D341Med (cell line): ENCODE measurements around the gene CCDC197.

Source experiments
- DNase-seq: peaks from one replicate; pipeline ENCODE4 v3.0.0; 2012; ENCODE audit warnings: low spot score

Gene CCDC197

DNA sequence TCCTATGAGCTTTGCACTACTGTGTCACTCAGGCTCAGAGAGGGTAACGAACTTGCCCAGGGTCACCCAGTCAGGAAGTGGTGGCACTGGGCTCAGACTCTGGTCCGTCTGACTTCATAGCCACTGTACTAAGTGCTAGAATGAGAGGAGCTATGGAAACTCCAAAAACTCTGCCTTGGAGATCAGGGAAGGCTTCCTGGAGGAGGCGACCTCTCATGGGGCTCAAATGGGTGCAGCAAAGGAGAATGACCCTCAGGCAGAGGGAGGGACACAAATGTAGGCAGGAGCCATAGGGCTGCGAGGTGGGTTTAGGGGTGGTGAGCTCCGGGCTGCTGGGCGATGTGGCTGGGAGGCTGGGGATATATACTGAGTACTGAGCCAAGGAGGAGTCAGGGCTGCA is 3.2 kb downstream of the CCDC197 start:
- DNase-seq: no peak

DNA sequence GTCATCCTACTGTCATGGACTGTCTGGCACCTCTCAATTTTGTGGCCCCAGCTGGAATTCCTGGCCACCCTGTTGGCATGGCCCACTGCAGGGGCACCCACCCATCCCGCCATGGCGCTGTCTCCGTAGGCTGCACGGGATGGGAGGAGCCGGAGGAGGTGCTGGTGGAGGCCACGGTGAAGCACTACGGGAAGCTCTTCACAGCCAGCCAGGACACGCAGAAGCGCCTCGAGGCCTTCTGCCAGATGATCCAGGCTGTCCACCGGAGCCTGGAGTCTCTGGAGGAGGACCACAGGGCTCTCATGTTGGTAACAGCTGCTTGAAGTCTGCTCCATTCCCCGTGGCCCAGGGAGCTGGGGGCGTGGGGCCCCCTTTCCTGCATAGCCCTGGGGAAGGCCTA is 3.9 kb downstream of the CCDC197 start:
- DNase-seq: no peak

DNA sequence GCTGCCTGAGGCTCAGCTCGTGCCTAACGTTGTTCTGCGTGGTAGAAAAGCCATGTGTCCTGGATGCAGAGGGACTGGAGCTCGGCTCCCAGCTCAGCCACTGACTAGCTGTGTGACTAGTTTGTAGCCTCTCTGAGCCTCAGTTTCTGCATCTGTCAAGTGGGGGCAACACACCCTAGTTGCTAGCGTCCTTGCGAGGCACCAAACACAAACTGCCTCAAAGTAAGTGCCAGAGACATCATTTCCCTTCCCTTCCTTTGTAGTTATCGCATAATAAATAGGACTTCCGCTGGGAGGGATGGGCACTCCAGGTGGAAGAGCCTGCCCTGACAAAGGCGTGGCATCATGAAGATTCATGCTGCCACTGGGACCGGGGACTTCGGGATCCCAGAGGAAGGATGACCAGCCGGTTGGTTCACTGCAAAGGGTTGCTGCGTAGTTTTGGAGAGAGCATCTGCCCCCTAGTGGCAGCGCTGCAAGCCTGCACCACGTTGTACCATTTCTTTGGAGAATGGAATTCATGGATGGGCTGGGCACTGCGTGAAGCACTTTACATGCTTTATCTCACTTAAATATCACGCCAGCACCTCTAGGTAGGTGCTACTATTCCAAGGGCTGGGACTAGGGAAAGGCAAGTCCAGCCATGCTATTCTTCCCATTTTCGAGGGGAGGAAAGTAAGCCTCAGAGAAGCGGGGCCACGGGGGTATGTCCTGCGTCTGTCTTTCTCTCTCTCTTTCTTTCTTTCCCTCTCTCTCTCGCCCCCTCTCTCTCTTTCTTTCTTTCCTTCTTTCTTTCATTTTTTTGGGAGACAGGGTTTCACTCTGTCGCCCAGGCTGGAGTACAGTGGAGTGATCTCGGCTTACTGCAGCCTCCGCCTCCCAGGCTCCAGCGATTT is 4.6 kb downstream of the CCDC197 start:
- peak; percentile 84 for DNase-seq

DNA sequence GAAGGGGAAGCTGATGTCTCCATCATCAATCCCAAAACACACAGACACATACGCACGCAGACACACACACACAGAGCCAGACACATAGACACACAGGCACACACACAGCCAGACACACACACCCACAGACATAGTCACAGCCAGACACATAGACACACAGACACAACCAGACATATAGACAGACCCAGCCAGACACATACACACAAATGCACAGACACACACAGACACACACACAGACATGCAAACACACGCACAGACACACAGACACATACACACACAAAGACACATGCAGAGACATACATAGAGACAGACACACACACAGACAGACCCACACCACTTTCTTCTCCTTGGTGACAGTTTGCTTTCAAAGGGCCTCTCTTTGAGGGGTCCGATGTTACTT is 6.3 kb downstream of the CCDC197 start:
- DNase-seq: no peak

DNA sequence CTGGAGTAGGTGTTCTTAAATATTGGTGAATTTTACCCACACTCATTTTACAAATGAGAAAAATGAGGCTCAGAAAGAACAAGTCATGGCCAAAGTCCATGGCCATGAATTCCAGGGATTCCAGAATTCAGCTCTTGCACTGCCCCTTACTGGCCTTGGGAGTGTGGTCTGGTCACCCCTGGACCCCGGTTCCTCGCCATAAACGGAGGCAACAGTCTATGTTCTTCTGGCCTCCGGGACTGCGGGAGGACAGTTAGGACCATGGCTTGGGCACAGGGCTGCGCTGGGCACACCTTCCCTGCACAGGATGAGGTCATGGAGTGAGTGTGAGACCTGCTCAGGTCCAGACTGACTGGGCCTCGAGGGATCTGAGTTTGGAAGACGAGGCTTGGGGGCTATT is 6.9 kb downstream of the CCDC197 start:
- no peak for DNase-seq

DNA sequence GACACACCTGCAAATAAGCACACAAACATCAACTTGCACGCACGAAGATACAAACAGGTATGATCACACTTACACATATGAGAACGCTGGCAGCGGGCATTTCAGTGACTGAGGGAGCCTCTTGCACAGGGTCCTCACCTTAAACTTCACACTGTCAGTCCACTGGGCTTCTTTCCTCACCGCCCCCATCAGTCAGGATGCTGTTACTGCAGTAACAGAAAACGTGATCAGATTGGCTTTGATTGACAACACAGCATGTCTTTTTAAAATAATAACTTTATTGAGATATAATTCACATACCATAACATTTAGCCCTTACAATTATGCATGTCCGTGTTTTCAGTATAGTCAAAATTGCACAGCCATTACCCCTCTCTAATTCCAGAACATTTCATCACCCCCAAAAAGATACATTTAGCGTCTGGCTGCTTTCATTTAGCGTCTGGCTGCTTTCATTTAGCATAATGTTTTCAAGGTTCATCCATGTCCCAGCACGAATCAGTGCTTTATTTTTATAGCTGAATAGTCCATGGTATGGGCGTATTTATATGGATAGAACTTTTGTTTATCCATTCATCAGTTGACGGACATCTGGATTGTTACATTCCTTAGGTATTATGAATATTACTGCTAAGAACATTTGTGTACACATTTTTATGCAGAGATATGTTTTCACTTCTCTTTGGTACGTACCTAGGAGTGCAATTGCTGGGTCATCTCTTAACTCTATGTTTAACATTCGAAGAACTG is 8.4 kb downstream of the CCDC197 start:
- no peak for DNase-seq

DNA sequence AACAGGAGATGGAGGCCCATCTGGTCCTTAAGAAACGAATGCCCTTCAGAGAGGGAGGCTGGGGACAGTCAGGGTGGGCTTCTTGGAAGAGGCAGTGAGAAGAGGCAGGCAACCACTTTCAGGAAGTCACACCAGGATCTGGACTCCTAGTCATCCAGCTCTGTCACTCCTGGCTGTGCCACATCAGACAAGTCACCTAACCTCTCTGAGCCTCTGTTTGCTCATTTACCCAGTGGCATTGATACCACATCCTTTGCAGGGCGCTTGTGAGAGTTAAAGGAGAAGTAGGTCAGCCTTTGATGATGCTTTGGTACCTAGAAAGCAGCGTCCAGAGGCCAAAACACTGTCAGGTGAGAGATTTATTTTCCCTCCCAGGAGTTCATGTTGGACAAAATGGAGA is 11.1 kb downstream of the CCDC197 start:
- DNase-seq: no peak

DNA sequence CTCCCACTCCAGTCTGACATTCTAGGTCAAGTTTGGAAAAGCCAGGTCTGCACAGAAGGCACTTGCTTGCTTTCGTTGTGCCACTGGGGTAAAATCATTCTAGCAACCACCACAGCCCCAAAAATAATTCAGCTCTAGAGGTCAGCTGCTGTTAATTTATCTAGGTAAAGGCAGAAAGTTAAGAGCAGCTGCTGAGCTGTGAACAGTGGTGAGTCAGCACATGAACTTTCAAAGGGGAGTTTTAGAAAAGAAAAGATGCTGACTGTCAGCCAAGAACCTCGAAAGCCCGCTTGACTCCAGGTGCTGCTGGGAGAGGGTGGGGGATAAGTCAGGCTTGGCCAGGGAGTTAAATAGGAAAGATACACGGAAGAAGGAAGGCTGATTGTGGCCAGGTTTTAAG is 12.7 kb downstream of the CCDC197 start:
- DNase-seq: no peak

DNA sequence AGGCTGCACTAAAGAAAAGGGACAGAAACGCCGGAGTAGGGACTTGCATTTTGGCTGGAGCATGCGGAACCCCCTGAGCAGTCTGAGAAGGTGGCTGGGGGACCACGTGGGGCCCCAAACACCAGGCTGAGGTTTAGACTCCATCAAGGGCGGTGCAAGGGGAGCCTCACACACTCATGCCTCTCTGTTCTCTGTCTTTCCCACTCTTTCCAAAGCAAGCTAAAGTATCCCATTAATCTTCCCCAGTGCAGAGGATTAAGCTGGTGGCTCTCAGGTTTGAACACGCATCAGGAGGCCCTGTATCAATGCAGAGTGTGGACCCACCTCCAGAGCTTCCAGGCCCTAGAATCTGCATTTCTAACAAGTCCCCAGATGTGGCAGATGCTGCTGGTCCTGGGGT is 13.5 kb downstream of the CCDC197 start:
- no peak for DNase-seq

DNA sequence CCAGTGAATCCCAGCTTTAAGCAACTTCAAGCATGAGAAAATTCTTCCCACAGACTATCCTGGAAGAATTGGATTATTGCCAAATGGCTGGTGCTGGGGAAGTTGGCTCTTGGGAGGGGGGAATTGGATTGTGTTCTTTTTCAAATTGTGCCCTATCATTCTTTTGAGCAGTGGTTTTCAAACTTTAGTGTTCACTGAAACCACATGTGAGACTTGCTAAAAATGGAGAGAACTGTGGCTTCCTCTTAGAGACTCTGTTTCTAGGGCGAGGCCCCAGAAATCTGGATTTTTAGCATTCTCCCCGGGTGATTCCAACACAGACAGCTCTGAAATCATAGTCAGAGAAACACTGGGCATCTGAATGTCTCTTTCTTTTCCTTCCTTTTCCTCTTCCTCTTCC is 14.7 kb downstream of the CCDC197 start:
- no peak for DNase-seq

DNA sequence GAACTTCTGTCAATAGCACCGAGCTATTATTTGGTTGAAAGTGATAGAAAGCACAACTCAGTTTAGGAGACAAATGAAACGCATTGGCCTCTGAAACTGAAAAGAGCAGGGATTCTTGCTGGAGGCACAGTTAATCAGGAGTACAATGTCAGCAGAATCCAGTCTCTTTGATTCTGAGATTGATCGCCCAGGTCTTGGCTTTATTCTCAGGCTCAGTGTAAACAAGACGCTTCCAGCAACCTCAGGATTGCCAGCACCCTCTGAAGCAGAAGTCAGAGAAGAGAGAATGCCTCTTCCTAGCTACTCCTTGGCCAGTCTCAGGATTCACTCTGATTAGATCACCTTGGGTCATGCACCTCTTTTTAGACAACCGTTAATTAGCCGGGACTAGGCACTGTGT is 17.3 kb downstream of the CCDC197 start:
- DNase-seq: no peak

DNA sequence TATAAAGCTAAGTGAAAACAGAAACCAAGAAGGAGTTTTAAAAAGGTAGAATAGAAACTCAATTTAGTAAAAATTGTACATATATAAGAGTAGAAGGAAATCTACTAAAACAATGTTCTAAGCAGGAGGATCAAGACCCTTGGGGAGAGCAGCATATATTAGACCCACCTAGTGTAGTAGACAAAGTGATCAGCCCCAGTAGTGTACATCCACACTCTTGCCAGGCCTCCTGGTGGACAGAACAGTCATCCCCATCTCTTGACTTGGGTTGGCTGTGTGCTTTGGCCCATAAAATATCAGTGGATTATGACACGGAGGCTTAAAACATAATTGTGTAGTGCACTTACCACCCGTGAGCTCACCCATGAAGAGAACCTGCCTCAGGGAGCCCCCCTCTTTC is 18.1 kb downstream of the CCDC197 start:
- DNase-seq: no peak

DNA sequence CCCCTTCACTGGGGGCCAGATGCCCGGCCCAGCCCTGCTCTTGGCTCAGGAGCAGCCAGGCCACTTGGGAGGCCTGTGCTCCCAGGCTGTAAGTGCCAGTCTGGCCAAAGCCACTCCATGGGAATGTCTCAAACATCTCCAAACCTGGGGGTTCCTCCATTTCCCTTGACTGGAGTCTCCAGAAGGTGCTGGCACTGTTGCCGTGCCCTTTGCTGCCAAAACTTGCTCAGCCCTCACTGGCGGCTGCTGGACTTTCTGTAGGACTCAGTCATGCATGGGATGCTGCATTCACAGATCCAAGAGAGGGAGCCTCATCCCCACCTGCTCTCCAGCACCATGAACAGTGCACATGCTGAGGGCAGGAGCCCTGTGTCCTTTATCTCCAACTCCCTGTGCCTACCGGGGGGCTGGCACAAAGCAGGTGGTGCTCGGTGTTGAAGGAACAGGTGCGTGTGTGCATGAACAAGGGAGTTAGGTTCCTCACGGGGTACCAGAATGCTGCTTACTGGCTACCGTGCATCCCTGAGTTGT is 19.4 kb downstream of the CCDC197 start:
- no peak for DNase-seq

DNA sequence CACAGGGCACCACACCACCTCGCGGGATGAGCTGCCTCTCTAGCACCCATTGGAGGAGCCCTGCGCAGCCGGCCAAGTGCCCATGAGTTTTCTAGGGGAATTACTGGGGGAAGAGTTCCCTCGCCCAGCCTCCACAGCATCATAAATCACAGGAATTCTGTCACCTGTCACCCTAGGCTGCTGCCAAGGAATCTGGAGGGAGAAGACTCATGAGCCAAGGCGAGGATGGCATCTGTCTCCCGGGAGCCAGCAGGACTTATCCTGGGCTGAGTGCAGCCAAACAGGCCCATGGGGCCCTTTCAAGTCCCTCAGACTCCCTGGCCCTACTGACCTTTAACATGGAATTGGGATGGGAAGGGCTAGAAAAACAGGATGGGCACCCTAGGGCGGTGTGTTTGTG is 21.2 kb downstream of the CCDC197 start:
- DNase-seq: no peak

DNA sequence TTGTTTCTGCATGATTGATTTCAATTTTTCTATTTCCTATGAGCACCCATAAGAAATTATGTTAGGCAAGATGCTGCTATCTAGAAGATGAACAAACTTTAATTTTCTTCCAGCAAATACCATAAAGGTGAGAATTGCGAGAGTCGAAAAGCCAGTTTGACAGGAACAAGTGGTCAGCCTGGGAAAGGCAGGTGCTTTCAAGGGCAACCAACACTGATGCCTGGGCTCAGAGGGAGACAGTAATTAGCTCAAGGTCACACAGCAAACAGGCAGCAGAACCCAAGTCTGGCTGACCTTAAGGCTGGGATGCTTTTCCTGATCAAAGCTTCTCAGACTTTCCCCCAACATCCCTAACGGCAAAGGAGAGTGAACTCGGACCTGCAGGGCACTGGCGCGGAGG is 22.2 kb downstream of the CCDC197 start:
- no peak for DNase-seq

DNA sequence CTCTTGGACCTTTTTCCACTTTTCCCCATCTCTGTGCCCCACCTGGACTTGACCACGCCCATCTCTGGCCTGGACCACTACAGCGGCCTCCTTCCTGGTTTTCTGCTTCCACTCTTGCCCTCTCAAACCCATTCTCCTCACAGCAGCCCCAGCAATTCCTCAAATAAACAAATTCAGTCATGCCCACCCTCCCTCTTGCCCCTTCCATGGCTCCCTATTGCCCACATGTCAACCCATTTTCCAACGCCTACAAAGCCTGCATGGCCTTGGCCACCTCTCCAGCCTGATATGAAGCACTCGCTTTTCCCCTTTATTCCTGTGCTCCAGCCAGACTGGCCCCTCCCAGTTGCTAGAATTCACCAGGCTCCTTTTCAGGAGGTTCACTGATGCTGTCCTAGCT is 23.2 kb downstream of the CCDC197 start:
- no peak for DNase-seq

DNA sequence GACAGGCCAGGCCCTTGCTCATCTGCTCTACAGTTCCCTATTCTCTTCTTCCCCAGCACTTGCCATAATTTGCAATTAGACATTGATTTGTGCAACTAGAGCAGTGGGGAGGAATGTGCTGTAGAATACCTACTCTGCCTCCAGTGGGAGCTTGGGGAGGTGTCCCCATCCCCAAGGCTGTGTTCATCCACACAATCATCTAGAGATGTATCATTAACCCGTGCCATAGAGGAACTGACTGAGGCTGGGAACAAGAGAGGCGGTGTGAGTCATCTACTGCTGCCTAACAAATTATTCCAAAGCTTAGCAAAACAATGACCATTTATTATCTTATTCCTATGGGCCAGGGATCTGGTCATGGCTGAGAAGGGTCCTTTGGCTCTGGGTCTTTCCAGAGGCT is 23.9 kb downstream of the CCDC197 start:
- DNase-seq: no peak

DNA sequence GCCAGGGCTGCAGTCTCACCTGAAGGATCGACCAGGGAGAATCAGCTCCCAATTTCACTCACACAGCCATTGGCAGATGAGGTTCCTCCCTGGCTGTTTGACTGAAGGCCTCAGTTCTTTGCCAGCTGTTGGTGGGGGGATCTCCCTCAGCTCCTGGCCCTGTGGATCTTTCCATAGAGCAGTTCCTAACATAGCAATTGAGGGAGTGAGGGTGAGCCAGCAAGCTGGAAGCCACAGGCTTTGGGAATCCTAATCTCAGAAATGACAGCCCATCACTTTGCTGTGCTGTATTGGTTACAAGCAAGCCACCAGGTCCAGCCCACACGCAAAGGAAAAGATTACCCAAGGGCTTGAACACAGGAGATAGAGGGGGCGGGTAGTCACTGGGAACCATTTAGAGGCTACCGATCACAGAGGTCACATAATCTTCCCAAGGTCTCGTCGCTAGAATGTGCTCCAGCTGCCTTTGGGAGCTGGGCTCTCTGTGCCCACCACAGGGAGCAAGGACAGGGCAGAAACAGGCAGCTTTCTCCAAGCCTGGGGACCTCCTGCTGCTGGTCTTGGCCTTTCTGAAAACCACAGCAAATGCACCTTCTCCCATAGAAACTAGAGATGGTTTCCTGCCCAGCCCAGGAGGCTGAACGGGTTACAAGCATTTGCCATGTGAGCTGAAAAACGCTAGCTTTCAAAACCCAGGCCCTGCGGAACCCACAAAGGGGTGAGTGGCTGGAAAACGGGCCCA is 24.5 kb downstream of the CCDC197 start:
- DNase-seq: no peak

DNA sequence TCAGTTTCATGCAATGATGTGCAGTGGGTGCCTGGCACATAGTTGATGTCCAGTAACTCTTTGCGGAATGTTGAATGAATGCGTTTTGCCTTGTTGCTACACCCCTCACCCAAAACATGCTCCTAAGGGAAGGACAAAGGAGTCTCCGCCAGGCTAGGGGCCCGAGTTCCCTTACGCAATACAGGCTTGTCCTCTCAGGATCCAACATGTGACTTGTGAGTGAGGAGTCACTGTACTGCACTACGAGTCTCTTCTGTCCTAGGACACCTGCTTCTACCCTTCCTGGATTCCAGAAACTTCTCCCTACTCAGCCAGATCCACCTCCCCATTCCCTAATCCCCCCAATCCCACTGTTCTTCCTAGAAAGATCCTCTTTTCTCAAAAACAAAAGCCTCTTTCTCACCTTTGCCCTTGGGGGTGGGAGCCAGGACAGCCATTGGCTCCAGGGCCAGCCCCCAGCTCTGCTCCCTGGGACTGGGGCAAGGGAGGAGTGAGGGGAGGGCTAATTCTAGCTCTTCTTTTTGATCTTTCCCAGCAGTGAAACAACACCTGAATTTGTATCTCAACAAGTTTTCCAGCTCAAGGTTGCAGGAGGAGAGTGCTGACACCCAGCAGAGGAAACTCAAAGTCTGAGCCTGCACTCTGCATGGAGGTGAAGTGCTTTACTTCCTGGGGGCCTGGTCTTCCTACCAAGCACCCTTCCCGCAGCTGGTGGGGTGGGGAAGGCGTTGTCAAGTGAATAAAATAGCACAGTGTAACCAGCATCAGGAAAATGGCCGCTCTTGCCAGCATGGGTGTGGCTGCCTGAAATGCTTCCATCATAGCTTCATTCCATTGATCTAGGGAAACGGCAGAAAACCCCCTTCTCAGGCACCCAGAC is 25.7 kb downstream of the CCDC197 start:
- DNase-seq: no peak

DNA sequence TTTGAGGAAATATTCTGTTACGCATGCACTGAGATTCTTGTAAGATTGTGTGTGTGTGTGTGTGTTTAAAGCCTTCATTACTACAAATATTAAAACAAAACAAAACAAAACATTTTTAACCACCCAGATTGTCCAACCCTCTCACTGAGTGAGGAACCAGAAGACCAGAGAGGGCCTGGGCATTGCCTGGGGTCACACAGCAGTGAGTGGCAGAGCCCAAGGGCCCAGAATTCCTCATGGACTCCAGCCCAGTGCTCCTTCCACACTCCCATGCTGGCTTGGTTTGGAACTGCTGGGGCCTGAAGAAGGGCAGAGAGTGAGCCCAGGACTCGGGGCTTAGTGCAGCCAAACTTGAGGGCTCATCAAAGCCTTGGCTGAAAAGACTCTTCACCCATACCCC is 27.4 kb downstream of the CCDC197 start:
- DNase-seq: no peak

DNA sequence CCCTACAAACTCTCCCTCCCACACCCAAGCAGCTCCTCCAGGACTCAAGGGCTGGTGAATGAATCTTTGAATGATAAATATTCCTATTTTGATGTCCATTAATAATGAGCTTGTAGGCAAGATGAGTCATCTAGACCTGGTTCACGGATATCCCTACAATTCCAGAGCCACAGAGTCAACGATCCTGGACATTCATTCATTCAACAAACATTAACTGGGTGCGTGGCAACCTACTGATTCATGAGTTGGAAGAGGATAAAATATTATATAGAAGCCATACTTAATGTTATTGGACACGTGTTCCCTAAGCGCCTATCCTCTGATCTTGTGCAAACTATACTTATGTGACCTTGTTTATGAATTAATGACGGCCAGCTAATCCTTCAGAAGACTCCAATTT is 28.6 kb downstream of the CCDC197 start:
- no peak for DNase-seq
